IMR-90 (cell line): ENCODE results near the gene LAMA3. TPM values are rescaled to one million over a fixed set of nuclear protein-coding genes. Genes with fewer than 3 reads are reported as not detected.

ENCODE experiments used
- ATAC-seq: fragments of 200-7000 bp; cut with Tn5 transposase; 2 replicates; pipeline ENCODE4 v1.9.1; 2020; ENCODE audit warnings: low read depth, mild to moderate bottlenecking, moderate library complexity
- BruUV-seq: library from RNA; stranded (reverse); fragments of 400-500 nt; replicated peaks from 2 replicates; lab custom pipeline; 2021; lab: Mats Ljungman, UMichigan
- CTCF ChIA-PET: fragments of 300-600 bp; formaldehyde crosslinking; extraction: SDS; loops from one replicate; lab custom pipeline; 2021; ENCODE audit warnings: antibody characterized with exemption; lab: Yijun Ruan, JAX
- POLR2A ChIA-PET: fragments of 300-600 bp; sonication (Branson Sonifier 250); formaldehyde crosslinking; loops from one replicate; lab custom pipeline; 2022; ENCODE audit warnings: antibody characterized with exemption; ENCODE audit not compliant: unreplicated experiment; lab: Charles Lee
- DNase-seq: peaks from one replicate; pipeline ENCODE4 v3.0.0; 2013
- H2AFZ ChIP-seq: replicated peaks from 2 replicates; pipeline ENCODE3; 2013; ENCODE audit warnings: low read length, mild to moderate bottlenecking; ENCODE audit not compliant: poor library complexity
- H2AK5ac ChIP-seq: 2 replicates; pipeline ENCODE4 v1.6.1; 2013; ENCODE audit warnings: low read depth, low read length, inconsistent platforms
- H2AK9ac ChIP-seq: replicated peaks from 2 replicates; pipeline ENCODE3; 2013; ENCODE audit warnings: mild to moderate bottlenecking, low read depth, low read length, moderate library complexity; ENCODE audit not compliant: poor library complexity
- H2BK120ac ChIP-seq: 2 replicates; pipeline ENCODE4 v1.6.1; 2013; ENCODE audit warnings: low read depth, low read length, inconsistent platforms
- H2BK15ac ChIP-seq: 3 replicates; pipeline ENCODE4 v1.6.1; 2013; ENCODE audit warnings: low read depth, low read length, inconsistent platforms
- H2BK20ac ChIP-seq: 2 replicates; pipeline ENCODE4 v1.6.1; 2013; ENCODE audit warnings: low read depth, mild to moderate bottlenecking, inconsistent platforms, low read length, moderate library complexity
- H2BK5ac ChIP-seq: 2 replicates; pipeline ENCODE4 v1.6.1; 2013; ENCODE audit warnings: mild to moderate bottlenecking, low read depth, low read length, inconsistent platforms; ENCODE audit not compliant: poor library complexity, severe bottlenecking
- H3K14ac ChIP-seq: replicated peaks from 2 replicates; pipeline ENCODE4 v1.6.1; 2013; ENCODE audit warnings: low read depth, low read length, inconsistent platforms
- H3K18ac ChIP-seq: 2 replicates; pipeline ENCODE4 v1.6.1; 2013; ENCODE audit warnings: low read depth, low read length, control low read depth
- H3K23ac ChIP-seq: 2 replicates; pipeline ENCODE4 v1.6.1; 2013; ENCODE audit warnings: low read depth, low read length, inconsistent platforms
- H3K27ac ChIP-seq: 2 replicates; pipeline ENCODE4 v1.5.1; 2013; ENCODE audit warnings: mild to moderate bottlenecking, control low read depth, low read length; ENCODE audit not compliant: insufficient read depth
- H3K27me3 ChIP-seq: 2 replicates; pipeline ENCODE4 v1.6.1; 2013; ENCODE audit warnings: low read length; ENCODE audit not compliant: control insufficient read depth, insufficient read depth
- H3K36me3 ChIP-seq: 2 replicates; pipeline ENCODE4 v1.6.1; 2013; ENCODE audit warnings: low read length, mixed read lengths; ENCODE audit not compliant: control insufficient read depth, insufficient read depth
- H3K4ac ChIP-seq: 2 replicates; pipeline ENCODE4 v1.6.1; 2013; ENCODE audit warnings: low read depth, low read length, inconsistent platforms
- H3K4me1 ChIP-seq: 2 replicates; pipeline ENCODE4 v1.6.1; 2013; ENCODE audit warnings: low read length, mixed read lengths; ENCODE audit not compliant: control insufficient read depth, insufficient read depth
- H3K4me2 ChIP-seq: 2 replicates; pipeline ENCODE4 v1.6.1; 2013; ENCODE audit warnings: low read depth, mild to moderate bottlenecking, control low read depth, low read length, moderate library complexity
- H3K4me3 ChIP-seq: 2 replicates; pipeline ENCODE4 v1.5.1; 2013; ENCODE audit warnings: low read depth, mild to moderate bottlenecking, control low read depth, low read length, moderate library complexity; ENCODE audit not compliant: insufficient read depth
- H3K56ac ChIP-seq: 2 replicates; pipeline ENCODE4 v1.6.1; 2013; ENCODE audit warnings: low read length, inconsistent platforms; ENCODE audit not compliant: insufficient read depth; ENCODE audit errors: extremely low read depth
- H3K79me1 ChIP-seq, 2 experiments: 2 replicates each; pipeline ENCODE4 v1.6.1; 2013; ENCODE audit warnings: low read length in 2 of 2, inconsistent platforms in 1 of 2, low read depth in 1 of 2
- H3K9ac ChIP-seq: 2 replicates; pipeline ENCODE4 v1.6.1; 2013; ENCODE audit warnings: low read depth, low read length, control low read depth
- H3K9me1 ChIP-seq: 2 replicates; pipeline ENCODE4 v1.6.1; 2013; ENCODE audit warnings: low read length, inconsistent platforms; ENCODE audit not compliant: insufficient read depth
- H3K9me3 ChIP-seq: 2 replicates; pipeline ENCODE4 v1.6.1; 2013; ENCODE audit warnings: low read length; ENCODE audit not compliant: control insufficient read depth, insufficient read depth
- H4K20me1 ChIP-seq: 2 replicates; pipeline ENCODE4 v1.6.1; 2013; ENCODE audit warnings: low read length, inconsistent platforms; ENCODE audit not compliant: insufficient read depth
- H4K5ac ChIP-seq: 2 replicates; pipeline ENCODE4 v1.6.1; 2013; ENCODE audit warnings: mild to moderate bottlenecking, low read depth, low read length, control low read depth
- H4K8ac ChIP-seq, 2 experiments: 2 replicates each; pipeline ENCODE4 v1.6.1; 2013; ENCODE audit warnings: low read depth in 2 of 2, low read length in 2 of 2, control low read depth in 1 of 2, inconsistent platforms in 1 of 2
- H4K91ac ChIP-seq: 2 replicates; pipeline ENCODE4 v1.6.1; 2013; ENCODE audit warnings: low read depth, low read length, inconsistent platforms; ENCODE audit not compliant: insufficient read depth
- BHLHE40 ChIP-seq: fragments of 150-350 bp; IDR thresholded peaks from 2 replicates; pipeline ENCODE4 v1.6.1; 2016; ENCODE audit warnings: mild to moderate bottlenecking, low read depth, low read length
- CHD1 ChIP-seq: IDR thresholded peaks from 2 replicates; pipeline ENCODE4 v1.6.1; 2012; ENCODE audit warnings: low read depth, low read length, improper control_type of control experiment
- MAFK ChIP-seq: IDR thresholded peaks from 2 replicates; pipeline ENCODE4 v1.6.1; 2012; ENCODE audit warnings: low read depth, low read length, improper control_type of control experiment
- MXI1 ChIP-seq: IDR thresholded peaks from 2 replicates; pipeline ENCODE4 v1.6.1; 2012; ENCODE audit warnings: low read depth, mild to moderate bottlenecking, low read length, moderate library complexity, borderline replicate concordance
- NFE2L2 ChIP-seq: fragments of 150-350 bp; IDR thresholded peaks from 2 replicates; pipeline ENCODE4 v1.6.1; 2016; ENCODE audit warnings: low read depth, mild to moderate bottlenecking, low read length
- POLR2A ChIP-seq: IDR thresholded peaks from 2 replicates; pipeline ENCODE4 v1.6.1; 2012; ENCODE audit warnings: mild to moderate bottlenecking, low read depth, low read length
- RCOR1 ChIP-seq: IDR thresholded peaks from 2 replicates; pipeline ENCODE4 v1.6.1; 2012; ENCODE audit warnings: mild to moderate bottlenecking, low read length, improper control_type of control experiment; ENCODE audit not compliant: insufficient replicate concordance
- WGBS, 2 experiments: methylation state at CpG; one replicate each; pipeline versions ENCODE4 v1.1.5 to v1.1.7; 2013; ENCODE audit warnings: missing lambda C conversion rate in 2 of 2; ENCODE audit not compliant: insufficient read length in 1 of 2; ENCODE audit errors: extremely low coverage in 2 of 2; 5-methylcytosine and 5-hydroxymethylcytosine counted together
- dilution Hi-C: fragments of 300-500 bp; cut with HindIII; formaldehyde crosslinking; loops from one replicate; pipeline ENCODE4 v1.14.3; 2018; ENCODE audit warnings: low sequenced_read_pairs; ENCODE audit not compliant: unreplicated experiment
- in situ Hi-C: fragments of 300-500 bp; cut with MboI; formaldehyde crosslinking; loops from 3 replicates; pipeline ENCODE4 v1.14.3; 2019; ENCODE audit warnings: low sequenced_read_pairs, inconsistent platforms, mixed read lengths
- intact Hi-C: fragments of 100-400 bp; cut with micrococcal nuclease; formaldehyde crosslinking; loops from 2 replicates; pipeline ENCODE4 v1.10.0; 2022
- polyA plus RNA-seq, 3 experiments: library from polyadenylated mRNA; depleted of rRNA; stranded (reverse); fragments of >200 nt; gene quantifications; 2 replicates each; pipeline ENCODE4 v1.2.3, GENCODE V29; 2012; ENCODE audit warnings: low replicate concordance in 1 of 3
- total RNA-seq: library from RNA; depleted of rRNA; stranded (reverse); fragments of >200 nt; gene quantifications from 2 replicates; pipeline ENCODE4 v1.2.3, GENCODE V29; 2012
- TF ChIP-seq, protein P1 (sequence below): fragments of 150-350 bp; IDR thresholded peaks from 2 replicates; pipeline ENCODE4 v1.6.1; 2017; ENCODE audit warnings: mild to moderate bottlenecking, antibody characterized with exemption, low read length, low read depth
- TF ChIP-seq, protein P2 (sequence below): conservative IDR thresholded peaks from 2 replicates; pipeline ENCODE4 v1.5.1; 2012; ENCODE audit warnings: mild to moderate bottlenecking, low read depth, low read length, improper control_type of control experiment
- TF ChIP-seq, protein P3 (sequence below): fragments of 150-350 bp; IDR thresholded peaks from 2 replicates; pipeline ENCODE4 v1.6.1; 2016; ENCODE audit warnings: low read depth, mild to moderate bottlenecking, low read length, moderate library complexity, borderline replicate concordance

The LAMA3 gene
- total and polyA plus RNA-seq, 2 of the 4 experiments (the other 2 are of a cell fraction): 0.18 to 0.19 TPM

DNA sequence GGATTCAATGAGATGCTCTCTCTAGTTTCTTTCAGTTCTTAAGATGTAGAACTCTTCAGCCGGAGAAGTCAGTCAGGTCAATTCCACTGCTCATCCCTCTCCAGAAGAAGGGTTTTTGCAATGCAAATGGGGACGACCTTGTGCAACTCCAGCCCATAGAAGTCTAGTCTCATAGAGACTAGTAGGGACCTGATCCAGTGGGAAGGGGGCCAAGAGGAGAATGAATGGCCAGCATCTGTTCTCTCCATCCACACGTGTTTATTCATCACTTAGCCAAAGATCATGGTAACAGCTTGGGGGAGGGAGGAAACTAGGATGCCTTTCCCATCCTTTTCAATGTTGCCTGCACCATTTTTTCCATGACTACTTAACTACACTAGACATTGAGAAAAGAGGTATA is 120.2 kb downstream of the LAMA3 start:
- H3K4me2 ChIP-seq: no peak overlapping the region
- no peak overlapping the region for H4K5ac ChIP-seq
- H3K36me3 ChIP-seq: no peaks in the 10 kb centered on the region
- no peak overlapping the region for H2BK20ac ChIP-seq
- no peak overlapping the region for H3K18ac ChIP-seq
- POLR2A ChIA-PET: no interaction called here
- H3K9ac ChIP-seq: no peak overlapping the region
- H3K56ac ChIP-seq: no peak overlapping the region
- BruUV-seq: no TSS peak
- H2AK5ac ChIP-seq: no peak overlapping the region
- WGBS, 2 experiments: no CpG with 5 or more reads among the region's 3 CpGs
- DNase-seq: no peak
- no peak overlapping the region for H2BK5ac ChIP-seq
- dilution Hi-C loops (no loop called here), intact Hi-C loops (no loop called here), in situ Hi-C loops (loop anchor here (10.0 kb wide), 1 partner anchor 295 kb away; no protein-coding TSS in a partner anchor)
- no peak overlapping the region for H2AFZ ChIP-seq
- no peak overlapping the region for H2BK15ac ChIP-seq
- peaks cover 32% of the 10 kb centered on the region for H3K27me3 ChIP-seq
- no peak overlapping the region for H3K27ac ChIP-seq
- H3K9me3 ChIP-seq: no peaks in the 10 kb centered on the region
- H3K9me1 ChIP-seq: no peaks in the 10 kb centered on the region
- no peak overlapping the region for H2BK120ac ChIP-seq
- H3K14ac ChIP-seq: no peak overlapping the region
- H3K4me1 ChIP-seq: no peaks in the 10 kb centered on the region
- no peak overlapping the region for H3K4me3 ChIP-seq
- no peak overlapping the region for H3K4ac ChIP-seq
- H3K79me1 ChIP-seq: no peaks in the 10 kb centered on the region
- no peak overlapping the region for H4K8ac ChIP-seq
- TF ChIP-seq BHLHE40: no peak
- no peak for TF ChIP-seq MAFK
- TF ChIP-seq CHD1: no peak
- no peak for TF ChIP-seq RCOR1
- TF ChIP-seq, protein P1, sequence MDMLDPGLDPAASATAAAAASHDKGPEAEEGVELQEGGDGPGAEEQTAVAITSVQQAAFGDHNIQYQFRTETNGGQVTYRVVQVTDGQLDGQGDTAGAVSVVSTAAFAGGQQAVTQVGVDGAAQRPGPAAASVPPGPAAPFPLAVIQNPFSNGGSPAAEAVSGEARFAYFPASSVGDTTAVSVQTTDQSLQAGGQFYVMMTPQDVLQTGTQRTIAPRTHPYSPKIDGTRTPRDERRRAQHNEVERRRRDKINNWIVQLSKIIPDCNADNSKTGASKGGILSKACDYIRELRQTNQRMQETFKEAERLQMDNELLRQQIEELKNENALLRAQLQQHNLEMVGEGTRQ: no peak
- no peak for TF ChIP-seq MXI1
- TF ChIP-seq, protein P2, sequence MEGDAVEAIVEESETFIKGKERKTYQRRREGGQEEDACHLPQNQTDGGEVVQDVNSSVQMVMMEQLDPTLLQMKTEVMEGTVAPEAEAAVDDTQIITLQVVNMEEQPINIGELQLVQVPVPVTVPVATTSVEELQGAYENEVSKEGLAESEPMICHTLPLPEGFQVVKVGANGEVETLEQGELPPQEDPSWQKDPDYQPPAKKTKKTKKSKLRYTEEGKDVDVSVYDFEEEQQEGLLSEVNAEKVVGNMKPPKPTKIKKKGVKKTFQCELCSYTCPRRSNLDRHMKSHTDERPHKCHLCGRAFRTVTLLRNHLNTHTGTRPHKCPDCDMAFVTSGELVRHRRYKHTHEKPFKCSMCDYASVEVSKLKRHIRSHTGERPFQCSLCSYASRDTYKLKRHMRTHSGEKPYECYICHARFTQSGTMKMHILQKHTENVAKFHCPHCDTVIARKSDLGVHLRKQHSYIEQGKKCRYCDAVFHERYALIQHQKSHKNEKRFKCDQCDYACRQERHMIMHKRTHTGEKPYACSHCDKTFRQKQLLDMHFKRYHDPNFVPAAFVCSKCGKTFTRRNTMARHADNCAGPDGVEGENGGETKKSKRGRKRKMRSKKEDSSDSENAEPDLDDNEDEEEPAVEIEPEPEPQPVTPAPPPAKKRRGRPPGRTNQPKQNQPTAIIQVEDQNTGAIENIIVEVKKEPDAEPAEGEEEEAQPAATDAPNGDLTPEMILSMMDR: no peak
- TF ChIP-seq, protein P3, sequence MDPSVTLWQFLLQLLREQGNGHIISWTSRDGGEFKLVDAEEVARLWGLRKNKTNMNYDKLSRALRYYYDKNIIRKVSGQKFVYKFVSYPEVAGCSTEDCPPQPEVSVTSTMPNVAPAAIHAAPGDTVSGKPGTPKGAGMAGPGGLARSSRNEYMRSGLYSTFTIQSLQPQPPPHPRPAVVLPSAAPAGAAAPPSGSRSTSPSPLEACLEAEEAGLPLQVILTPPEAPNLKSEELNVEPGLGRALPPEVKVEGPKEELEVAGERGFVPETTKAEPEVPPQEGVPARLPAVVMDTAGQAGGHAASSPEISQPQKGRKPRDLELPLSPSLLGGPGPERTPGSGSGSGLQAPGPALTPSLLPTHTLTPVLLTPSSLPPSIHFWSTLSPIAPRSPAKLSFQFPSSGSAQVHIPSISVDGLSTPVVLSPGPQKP: no peak
- no peak for TF ChIP-seq POLR2A
- TF ChIP-seq NFE2L2: no peak
- CTCF ChIA-PET: no interaction called here
- no peak for ATAC-seq
- no peak overlapping the region for H3K23ac ChIP-seq
- no peak overlapping the region for H4K91ac ChIP-seq
- no peak overlapping the region for H2AK9ac ChIP-seq
- H4K20me1 ChIP-seq: no peaks in the 10 kb centered on the region
